C4-2B (cell line): Measurements from ENCODE around the gene EBF3.

ENCODE experiments used
- CTCF ChIP-seq: fragments of 450-650 bp; conservative IDR thresholded peaks from 2 replicates; pipeline ENCODE4 v1.5.1; 2017; ENCODE audit warnings: mild to moderate bottlenecking
- ZFX ChIP-seq: fragments of 450-650 bp; IDR thresholded peaks from 2 replicates; pipeline ENCODE4 v1.6.1; 2017

GRCh38 chr10:129863201-129863663 lies 100.8 kb downstream of the EBF3 start:
- TF ChIP-seq CTCF: no peak
- no peak for TF ChIP-seq ZFX
